ENCODE measurements around the gene CDH15. TPM values are rescaled to one million over a fixed set of nuclear protein-coding genes. Genes with fewer than 3 reads are reported as not detected.

The CDH15 gene
- total and polyA plus RNA-seq, 2 of the 13 experiments (the other 11 are each of a cell fraction or from before 2014, with no cell fraction given) = 0.74 to 2.2 TPM

DNA sequence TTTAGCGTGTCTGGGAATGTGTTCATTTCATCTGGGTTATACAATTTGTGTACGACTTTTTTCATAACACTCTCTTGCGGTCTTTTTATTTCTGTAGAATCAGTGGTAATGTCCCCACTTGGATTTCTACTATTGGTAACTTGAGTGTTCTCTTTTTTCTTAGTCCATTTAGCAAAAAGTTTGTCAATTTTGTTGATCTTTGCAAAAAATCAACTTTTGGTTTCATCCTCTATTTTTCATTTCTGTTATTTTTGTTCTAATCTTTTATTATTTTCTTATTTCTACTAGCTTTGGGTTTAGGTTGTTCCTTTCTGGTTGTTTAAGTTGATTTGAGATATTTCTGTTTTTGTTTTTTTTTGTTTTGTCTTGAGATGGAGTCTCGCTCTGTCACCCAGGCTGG, 36.4 kb downstream of the CDH15 start:
- Histone ChIP-seq H3K9me3 (ENCODE audit: low read length) (no peaks in the 10 kb centered on the region), H3K4me3 (replicated peaks in 1 of 3; ENCODE audit: insufficient read depth in 1 of 3, low read depth in 2 of 3, low read length in 3 of 3) (no peak overlapping the region), H3K4me2 (ENCODE audit: low read depth, low read length) (no peak overlapping the region), H3K36me3 (replicated peaks in 1 of 2; ENCODE audit: control insufficient read depth in 1 of 2, insufficient read depth in 2 of 2, low read length in 2 of 2) (no peaks in the 10 kb centered on the region), H3K27ac (ENCODE audit: extremely low read length, insufficient read depth, low read length) (no peak overlapping the region), H3K9ac (ENCODE audit: insufficient read depth, low read depth, low read length) (no peak overlapping the region), H3K4me1 (ENCODE audit: insufficient read depth, low read length) (no peaks in the 10 kb centered on the region), H3K79me2 (ENCODE audit: insufficient read depth, low read length) (no peaks in the 10 kb centered on the region), H4K20me1 (ENCODE audit: insufficient read depth, low read length) (no peaks in the 10 kb centered on the region), H2AFZ (ENCODE audit: low read length) (no peak overlapping the region), H3K27me3 (ENCODE audit: control insufficient read depth in 1 of 2, insufficient read depth in 2 of 2, low read length in 2 of 2) (no peaks in the 10 kb centered on the region)
- FAIRE-seq = no peak
- in situ Hi-C loops (cut with HindIII; ENCODE audit: extremely low pct_ligation_motif_present, low pct_unique_long_range_greater_than_20kb) (no loop called here), intact Hi-C loops (cut with micrococcal nuclease; ENCODE audit: unreplicated experiment) (no loop called here)
- ChIA-PET POLR2A (no interaction called here), CTCF (ENCODE audit: low intra/inter-chr PET ratio, low total read pairs) (no interaction called here)
- no TSS peak for BruUV-seq (replicated peaks)
- ATAC-seq = no peak
- WGBS (ENCODE audit: low lambda C conversion rate) = 96% methylated on average over 4 of the region's 4 CpGs
- no peak for DNase-seq (ENCODE audit: low spot score)
- TF ChIP-seq, protein P1, sequence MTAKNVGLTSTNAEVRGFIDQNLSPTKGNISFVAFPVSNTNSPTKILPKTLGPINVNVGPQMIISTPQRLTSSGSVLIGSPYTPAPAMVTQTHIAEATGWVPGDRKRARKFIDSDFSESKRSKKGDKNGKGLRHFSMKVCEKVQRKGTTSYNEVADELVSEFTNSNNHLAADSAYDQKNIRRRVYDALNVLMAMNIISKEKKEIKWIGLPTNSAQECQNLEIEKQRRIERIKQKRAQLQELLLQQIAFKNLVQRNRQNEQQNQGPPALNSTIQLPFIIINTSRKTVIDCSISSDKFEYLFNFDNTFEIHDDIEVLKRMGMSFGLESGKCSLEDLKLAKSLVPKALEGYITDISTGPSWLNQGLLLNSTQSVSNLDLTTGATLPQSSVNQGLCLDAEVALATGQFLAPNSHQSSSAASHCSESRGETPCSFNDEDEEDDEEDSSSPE (CRISPR knock-in tag; IDR thresholded peaks at IDR 0.05) = no peak
- TF ChIP-seq HOXD1 (CRISPR knock-in tag; IDR thresholded peaks at IDR 0.05) (no peak), MAFF (IDR thresholded peaks at IDR 0.05; ENCODE audit: low read depth, low read length) (peak; percentile 31; the same call in 1 of the 2 replicates), CEBPG (CRISPR knock-in tag; IDR thresholded peaks at IDR 0.05) (no peak), MAFK (conservative IDR thresholded peaks at IDR 0.05 in 1 of 2, IDR thresholded peaks at IDR 0.05 in 1 of 2; ENCODE audit: low read length in 2 of 2) (peak; percentile 49 to 64; a peak in 3 of 4 replicates)
- TF ChIP-seq, protein P2, sequence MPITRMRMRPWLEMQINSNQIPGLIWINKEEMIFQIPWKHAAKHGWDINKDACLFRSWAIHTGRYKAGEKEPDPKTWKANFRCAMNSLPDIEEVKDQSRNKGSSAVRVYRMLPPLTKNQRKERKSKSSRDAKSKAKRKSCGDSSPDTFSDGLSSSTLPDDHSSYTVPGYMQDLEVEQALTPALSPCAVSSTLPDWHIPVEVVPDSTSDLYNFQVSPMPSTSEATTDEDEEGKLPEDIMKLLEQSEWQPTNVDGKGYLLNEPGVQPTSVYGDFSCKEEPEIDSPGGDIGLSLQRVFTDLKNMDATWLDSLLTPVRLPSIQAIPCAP (CRISPR knock-in tag; IDR thresholded peaks at IDR 0.05; ENCODE audit: low read depth) = no peak

DNA sequence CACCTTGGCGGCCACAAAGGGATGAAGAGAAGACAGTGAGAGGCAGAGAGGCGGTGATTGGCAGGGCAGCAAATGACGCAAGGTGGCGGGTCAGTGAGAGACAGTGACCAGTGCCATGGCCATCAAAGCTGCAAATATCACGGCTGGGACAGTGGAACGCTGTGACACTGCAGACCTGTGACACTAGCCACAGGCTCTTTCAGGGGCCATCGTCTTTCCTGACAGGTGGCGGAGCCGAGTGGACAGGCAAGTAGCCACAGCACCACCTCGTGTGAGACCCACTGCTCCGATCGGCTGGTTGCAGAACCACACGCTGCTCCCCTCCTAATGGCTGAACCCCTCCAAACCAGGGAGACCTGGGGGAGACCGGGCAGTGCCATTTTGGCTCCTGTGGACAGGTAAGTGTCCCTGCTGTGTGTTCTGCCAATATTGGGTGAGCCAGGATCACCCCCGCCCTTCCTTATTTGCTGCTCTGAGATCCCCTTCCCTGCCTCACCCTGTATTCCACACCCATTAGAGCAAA, 38.0 kb downstream of the CDH15 start:
- BruUV-seq (replicated peaks) = no TSS peak
- in situ Hi-C loops (cut with HindIII; ENCODE audit: extremely low pct_ligation_motif_present, low pct_unique_long_range_greater_than_20kb) = no loop called here
- intact Hi-C loops (cut with micrococcal nuclease; ENCODE audit: unreplicated experiment) = no loop called here
- CTCF ChIA-PET (ENCODE audit: low intra/inter-chr PET ratio, low total read pairs) = no interaction called here
- no peaks in the 10 kb centered on the region for H4K20me1 ChIP-seq (ENCODE audit: insufficient read depth, low read length)
- DNase-seq (ENCODE audit: low spot score) (no peak), FAIRE-seq (no peak), ATAC-seq (peak; percentile 23; the same call in 1 of the 3 replicates)
- H3K4me1 ChIP-seq (ENCODE audit: insufficient read depth, low read length) = no peaks in the 10 kb centered on the region
- no peak overlapping the region for H3K9ac ChIP-seq (ENCODE audit: insufficient read depth, low read depth, low read length)
- no peak overlapping the region for H3K27ac ChIP-seq (ENCODE audit: extremely low read length, insufficient read depth, low read length)
- no peak overlapping the region for H2AFZ ChIP-seq (ENCODE audit: low read length)
- H3K4me3 ChIP-seq (replicated peaks in 1 of 3; ENCODE audit: insufficient read depth in 1 of 3, low read depth in 2 of 3, low read length in 3 of 3) = no peak overlapping the region
- no peaks in the 10 kb centered on the region for H3K79me2 ChIP-seq (ENCODE audit: insufficient read depth, low read length)
- no peak for TF ChIP-seq TEAD2 (CRISPR knock-in tag; IDR thresholded peaks at IDR 0.05)
- TF ChIP-seq STAG1 (CRISPR knock-in tag; IDR thresholded peaks at IDR 0.05) = peak; percentile 27; the same call in 1 of the 2 replicates
- TF ChIP-seq, protein P3, sequence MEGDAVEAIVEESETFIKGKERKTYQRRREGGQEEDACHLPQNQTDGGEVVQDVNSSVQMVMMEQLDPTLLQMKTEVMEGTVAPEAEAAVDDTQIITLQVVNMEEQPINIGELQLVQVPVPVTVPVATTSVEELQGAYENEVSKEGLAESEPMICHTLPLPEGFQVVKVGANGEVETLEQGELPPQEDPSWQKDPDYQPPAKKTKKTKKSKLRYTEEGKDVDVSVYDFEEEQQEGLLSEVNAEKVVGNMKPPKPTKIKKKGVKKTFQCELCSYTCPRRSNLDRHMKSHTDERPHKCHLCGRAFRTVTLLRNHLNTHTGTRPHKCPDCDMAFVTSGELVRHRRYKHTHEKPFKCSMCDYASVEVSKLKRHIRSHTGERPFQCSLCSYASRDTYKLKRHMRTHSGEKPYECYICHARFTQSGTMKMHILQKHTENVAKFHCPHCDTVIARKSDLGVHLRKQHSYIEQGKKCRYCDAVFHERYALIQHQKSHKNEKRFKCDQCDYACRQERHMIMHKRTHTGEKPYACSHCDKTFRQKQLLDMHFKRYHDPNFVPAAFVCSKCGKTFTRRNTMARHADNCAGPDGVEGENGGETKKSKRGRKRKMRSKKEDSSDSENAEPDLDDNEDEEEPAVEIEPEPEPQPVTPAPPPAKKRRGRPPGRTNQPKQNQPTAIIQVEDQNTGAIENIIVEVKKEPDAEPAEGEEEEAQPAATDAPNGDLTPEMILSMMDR (CRISPR knock-in tag; IDR thresholded peaks at IDR 0.05) = peak; percentile 36; the same call in 1 of the 2 replicates
- no peak overlapping the region for H3K4me2 ChIP-seq (ENCODE audit: low read depth, low read length)
- POLR2A ChIA-PET = no interaction called here
- no peaks in the 10 kb centered on the region for H3K36me3 ChIP-seq (replicated peaks in 1 of 2; ENCODE audit: control insufficient read depth in 1 of 2, insufficient read depth in 2 of 2, low read length in 2 of 2)
- WGBS (ENCODE audit: low lambda C conversion rate) = 83% methylated on average over 13 of the region's 15 CpGs
- H3K9me3 ChIP-seq (ENCODE audit: low read length) = no peaks in the 10 kb centered on the region
- no peaks in the 10 kb centered on the region for H3K27me3 ChIP-seq (ENCODE audit: control insufficient read depth in 1 of 2, insufficient read depth in 2 of 2, low read length in 2 of 2)
